ENCODE data around the gene AMN1.

AMN1 gene

GRCh38 chr12:31627456-31628054 lies 101.3 kb downstream of the AMN1 start:
- DNase-seq, result no peak

- no peak for DNase-seq
Measured at GRCh38 chr12:31626270-31626995, 102.4 kb downstream of the AMN1 start.

DNA sequence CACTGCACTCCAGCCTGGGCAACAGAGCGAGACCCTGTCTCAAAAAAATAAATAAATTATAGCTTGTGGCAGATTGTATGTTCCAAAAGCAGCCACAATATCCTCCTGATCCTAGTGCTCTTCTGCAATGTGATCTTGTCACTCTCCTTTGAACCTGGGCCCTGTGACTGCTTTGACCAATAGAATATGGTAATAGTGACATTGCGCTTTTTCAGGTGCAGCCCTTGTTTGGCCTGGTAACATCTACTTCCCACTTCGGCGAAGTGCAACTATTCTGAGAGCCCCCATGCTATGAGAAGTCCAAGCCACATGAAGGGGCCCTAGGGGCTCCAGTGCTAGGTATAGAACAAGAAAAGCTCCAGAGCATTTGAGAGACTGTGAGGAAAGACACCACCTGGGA lies 106.8 kb downstream of the AMN1 start:
- no peak for DNase-seq

Data from Kasumi-1 (cell line).